NCI-H446 treated with DMSO at 0.1 percent for 48 hours (cell line): ENCODE data around the gene BMI1.
"Not testable (repeated sequence)": the region's sequence is repeated elsewhere in the genome, so short reads cannot be mapped to it uniquely, and the experiment has no call there.

Experiments used
- DNase-seq: peaks from one replicate; lab custom pipeline; 2025; lab: John Stamatoyannopoulos, UW

The BMI1 gene

DNA sequence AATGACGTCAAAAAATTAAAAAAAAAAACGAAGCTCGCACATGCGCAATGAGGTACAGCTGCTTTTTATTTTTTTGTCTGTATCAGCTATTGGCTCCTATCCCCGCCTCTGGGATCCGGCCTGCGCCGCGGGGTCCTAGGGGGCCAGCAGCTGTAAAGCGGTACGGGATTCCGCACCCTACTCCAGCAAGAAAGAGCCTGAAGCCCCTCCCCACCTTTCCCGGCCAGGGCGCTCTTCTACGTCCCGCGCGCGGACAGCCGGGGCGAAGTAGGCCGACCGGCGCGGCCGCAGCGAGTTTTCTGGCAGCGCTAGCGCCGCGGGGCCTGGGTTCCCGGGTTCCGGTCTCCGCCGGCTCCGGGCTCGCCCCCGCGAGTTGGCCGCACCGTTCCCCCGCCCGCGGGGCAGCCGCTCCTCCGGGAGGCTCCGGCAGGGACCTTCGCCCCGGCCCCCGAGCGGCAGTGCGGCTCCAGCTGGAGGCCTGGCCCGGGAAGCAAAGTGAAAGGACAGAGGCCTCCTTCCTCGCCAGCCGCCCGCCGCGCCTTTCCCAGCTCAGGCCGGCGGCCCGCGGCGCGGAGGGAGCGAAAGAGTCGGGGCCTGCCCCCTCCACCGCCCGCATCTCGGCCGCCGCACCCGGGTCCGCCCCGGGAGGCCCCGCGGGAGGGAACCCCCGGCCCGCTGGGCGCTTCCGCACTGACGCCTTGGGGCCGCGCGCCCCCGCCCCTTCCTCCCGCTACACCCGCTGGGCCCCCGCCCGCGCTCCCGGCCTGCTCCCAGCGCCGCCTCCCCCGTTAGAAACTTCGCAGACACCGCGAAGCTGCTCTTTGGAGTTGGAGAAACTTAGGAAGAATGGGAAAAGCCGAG lies 19.7 kb downstream of the BMI1 start:
- peak; percentile 72 for DNase-seq

DNA sequence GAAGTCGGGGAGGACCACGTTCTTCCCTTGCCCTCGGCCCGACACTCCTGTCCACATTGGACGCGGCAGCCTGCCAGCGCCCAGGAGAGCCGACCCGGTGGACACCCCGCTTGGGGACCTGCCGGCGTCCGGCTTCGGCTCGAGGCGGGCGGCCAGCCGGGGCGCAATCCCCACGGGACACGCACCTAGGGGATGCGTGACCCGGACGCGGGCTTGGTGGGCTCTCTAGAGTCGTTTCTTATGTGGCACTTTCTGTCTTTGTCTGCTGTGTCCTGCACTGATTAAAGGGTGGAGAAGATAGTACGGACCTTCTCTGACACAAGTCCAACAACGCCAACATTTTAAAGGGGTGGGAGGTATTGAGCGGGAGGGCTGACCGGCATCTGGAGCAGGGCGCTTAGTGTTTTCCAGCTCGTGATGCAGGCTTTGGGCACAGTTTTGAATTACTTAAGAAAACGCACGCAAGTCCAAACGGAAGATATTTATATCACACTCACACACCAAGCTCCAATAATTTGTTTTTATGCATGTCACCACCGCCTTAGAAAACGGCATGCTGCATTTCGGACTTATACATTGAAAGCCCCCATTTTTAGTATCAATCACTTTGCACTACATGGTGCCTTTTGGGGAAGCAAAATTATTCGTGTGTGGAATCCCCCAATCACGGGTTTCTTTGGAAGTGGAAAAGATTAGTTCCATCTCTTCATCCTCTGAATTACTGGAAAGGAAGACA lies 20.5 kb downstream of the BMI1 start:
- no peak for DNase-seq

GRCh38 chr10:22341926-22342196 lies 21.0 kb downstream of the BMI1 start:
- DNase-seq: no peak

GRCh38 chr10:22342421-22342820 lies 21.5 kb downstream of the BMI1 start:
- no peak for DNase-seq

- DNase-seq: no peak
Measured at GRCh38 chr10:22343731-22344130, 22.8 kb downstream of the BMI1 start.

- no peak for DNase-seq
Measured at GRCh38 chr10:22344249-22344648, 23.4 kb downstream of the BMI1 start.

- no peak for DNase-seq
Measured at GRCh38 chr10:22344781-22345300, 23.9 kb downstream of the BMI1 start.

GRCh38 chr10:22345301-22346095 lies 24.6 kb downstream of the BMI1 start, which contains the start of gene SPAG6:
TSS of gene SPAG6 (plus strand) at chr10:22345496. CDS start at chr10:22345612, 116 bp downstream.
- DNase-seq: no peak

DNA sequence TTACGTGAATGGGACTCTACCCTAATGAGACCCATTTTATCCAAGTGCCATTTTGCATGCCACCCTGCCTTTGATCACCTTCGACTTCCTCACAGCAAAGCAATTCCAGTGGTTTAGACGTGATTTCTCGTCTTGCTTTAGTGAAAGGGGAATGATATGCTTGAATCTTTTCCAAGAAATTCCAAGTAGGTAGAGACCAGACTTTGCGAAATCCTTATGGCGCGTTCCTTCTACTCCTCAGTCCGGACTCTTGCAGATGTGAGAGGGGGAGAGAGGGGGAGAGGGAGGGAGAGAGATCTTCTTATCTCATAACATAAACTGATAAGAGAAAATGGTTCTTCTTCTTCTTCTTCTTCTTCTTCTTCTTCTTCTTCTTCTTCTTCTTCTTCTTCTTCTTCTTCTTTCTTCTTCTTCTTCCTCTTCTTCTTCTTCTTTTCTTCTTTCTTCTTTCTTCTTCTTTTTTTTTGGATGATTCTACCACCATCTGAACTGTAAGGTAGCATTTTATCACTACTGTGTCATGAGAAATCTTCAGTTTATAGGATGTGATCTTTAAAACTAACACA lies 25.3 kb downstream of the BMI1 start:
- DNase-seq: no peak

- DNase-seq: no peak
Measured at GRCh38 chr10:22349755-22350154, 28.9 kb downstream of the BMI1 start.

DNA sequence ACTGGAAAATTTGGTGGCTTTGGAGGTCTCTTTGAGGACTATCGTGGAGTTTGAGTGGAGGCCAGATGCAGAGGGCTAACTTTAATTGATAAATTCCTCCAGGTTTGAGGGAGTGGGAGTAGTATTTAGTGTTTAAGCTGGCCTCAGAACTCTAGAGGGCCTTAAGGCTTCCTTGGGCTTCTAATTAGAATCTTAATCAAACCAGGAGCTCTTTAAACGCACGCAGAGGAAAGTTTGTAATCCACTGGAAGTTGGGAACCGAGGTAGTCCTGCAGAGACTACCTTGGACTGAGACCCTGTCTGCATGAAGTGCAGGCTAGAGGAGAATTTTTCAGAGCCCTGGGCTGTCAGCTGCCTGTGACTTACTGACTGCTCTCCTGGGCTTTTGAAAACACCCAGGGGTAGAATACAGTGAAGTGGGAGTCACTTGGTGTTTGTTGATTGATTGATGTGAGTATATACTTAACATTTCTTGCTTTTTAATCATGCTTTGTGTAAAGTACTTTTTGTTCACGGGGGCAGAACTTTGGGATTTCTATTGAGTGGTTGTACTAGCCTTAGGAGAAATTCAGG lies 30.3 kb downstream of the BMI1 start:
- DNase-seq: no peak

GRCh38 chr10:22356324-22356873 lies 35.5 kb downstream of the BMI1 start:
- DNase-seq: no peak

DNA sequence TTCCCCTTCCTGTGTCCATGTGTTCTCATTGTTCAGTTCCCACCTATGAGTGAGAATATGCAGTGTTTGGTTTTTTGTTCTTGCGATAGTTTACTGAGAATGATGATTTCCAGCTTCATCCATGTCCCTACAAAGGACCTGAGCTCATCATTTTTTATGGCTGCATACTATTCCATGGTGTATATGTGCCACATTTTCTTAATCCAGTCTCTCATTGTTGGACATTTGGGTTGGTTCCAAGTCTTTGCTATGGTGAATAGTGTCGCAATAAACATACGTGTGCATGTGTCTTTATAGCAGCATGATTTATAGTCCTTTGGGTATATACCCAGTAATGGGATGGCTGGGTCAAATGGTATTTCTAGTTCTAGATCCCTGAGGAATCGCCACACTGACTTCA lies 36.9 kb downstream of the BMI1 start:
- DNase-seq: not testable (repeated sequence)

- no peak for DNase-seq
Measured at GRCh38 chr10:22363305-22363704, 42.4 kb downstream of the BMI1 start.

- DNase-seq: no peak
Measured at GRCh38 chr10:22364407-22365140, 43.7 kb downstream of the BMI1 start.

DNA sequence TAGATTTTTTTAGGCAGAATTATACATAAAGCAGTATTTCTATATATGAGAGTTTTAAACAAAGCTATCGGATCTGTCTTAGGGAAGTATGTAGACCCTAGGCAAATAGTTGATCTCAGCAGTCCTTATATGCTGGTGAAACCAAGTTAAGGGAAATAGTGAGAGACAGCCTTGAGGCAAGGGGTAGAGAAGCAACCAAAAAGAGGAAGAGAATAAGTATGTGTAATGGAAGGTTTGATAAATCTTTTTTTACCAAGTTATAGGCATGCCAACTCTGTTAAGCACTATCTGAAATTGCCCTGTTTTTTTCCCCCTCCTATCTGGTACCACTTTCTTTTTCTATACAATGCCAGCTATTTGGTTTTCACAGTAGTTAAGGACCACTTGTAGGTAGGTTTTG lies 44.3 kb downstream of the BMI1 start:
- no peak for DNase-seq

DNA sequence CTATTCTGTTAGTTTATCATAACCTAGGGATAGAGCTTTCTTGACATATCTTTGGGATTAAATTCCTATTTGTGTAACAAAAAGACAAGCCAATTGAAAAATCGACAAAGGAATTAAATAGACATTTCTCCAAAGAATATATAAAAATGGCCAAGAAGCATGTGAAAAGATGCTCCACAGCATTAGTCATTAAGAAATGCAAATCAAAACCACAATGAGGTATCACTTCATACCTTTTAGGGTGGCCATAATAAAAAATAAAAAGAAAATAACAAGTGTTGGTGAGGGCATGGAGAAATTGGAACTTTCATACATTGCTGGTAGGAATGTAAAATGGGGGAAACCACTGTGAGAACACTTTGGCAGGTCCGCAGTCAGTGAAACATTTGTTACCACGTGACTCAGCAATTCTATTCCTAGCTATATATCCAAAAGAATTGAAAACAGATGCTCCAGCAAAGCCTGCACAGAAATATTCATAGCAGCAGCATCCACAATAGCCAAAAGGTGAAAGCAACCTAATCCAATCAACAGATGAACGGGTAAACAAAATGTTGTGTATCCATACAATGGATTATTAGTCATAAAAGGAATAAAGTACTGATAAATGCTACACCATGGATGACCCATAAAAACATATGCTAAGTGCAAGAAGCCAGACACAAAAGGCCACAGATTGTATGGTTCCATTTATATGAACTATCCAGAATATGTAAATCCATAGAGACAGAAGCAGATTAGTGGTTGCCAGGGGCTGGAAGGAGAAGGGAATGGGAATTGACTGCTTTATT lies 44.9 kb downstream of the BMI1 start:
- DNase-seq: no peak

- DNase-seq: no peak
Measured at GRCh38 chr10:22366435-22366703, 45.5 kb downstream of the BMI1 start.

- no peak for DNase-seq
Measured at GRCh38 chr10:22366771-22367170, 45.9 kb downstream of the BMI1 start.

- no peak for DNase-seq
Measured at GRCh38 chr10:22367471-22367870, 46.6 kb downstream of the BMI1 start.
